K562 (cell line): Measurements from ENCODE around the gene MVK. TPM values are rescaled to one million over a fixed set of nuclear protein-coding genes. Genes with fewer than 3 reads are reported as not detected.
A peak's percentile ranks its signal among the peaks of the same experiment; 100 is the strongest.

Source experiments
- ATAC-seq: fragments of 200-7000 bp; cut with Tn5 transposase; 3 replicates; pipeline ENCODE4 v1.9.1; 2020; ENCODE audit warnings: moderate library complexity
- BruUV-seq: library from RNA; stranded (reverse); fragments of 400-500 nt; replicated peaks from 2 replicates; lab custom pipeline; 2021; lab: Mats Ljungman, UMichigan
- CTCF ChIA-PET: fragments of 300-600 bp; formaldehyde crosslinking; extraction: SDS; loops from one replicate; lab custom pipeline; 2021; ENCODE audit warnings: low intra/inter-chr PET ratio; lab: Yijun Ruan, JAX
- POLR2A ChIA-PET: fragments of 300-600, 350-650 bp; sonication (Branson Sonifier 250); formaldehyde crosslinking; extraction: SDS; loops from one replicate; lab custom pipeline; 2021; ENCODE audit warnings: antibody characterized with exemption, inconsistent platforms; lab: Yijun Ruan, JAX
- DNase-seq, 4 experiments: peaks; one replicate each; pipeline versions ENCODE4 v3.0.0 to v3.0.0-alpha.2; 2011 to 2018; ENCODE audit warnings: low spot score in 3 of 4, mixed read lengths in 3 of 4; ENCODE audit errors: extremely low read depth in 1 of 4
- FAIRE-seq: peaks from 2 replicates; lab custom pipeline; 2011; peaks lifted over from hg19 to GRCh38; lab: Jason Lieb, UNC
- H2AFZ ChIP-seq: 2 replicates; pipeline ENCODE4 v1.6.0; 2011; ENCODE audit warnings: low read depth, low read length, control low read depth, inconsistent platforms
- H3K27ac ChIP-seq: fragments of 200-600 bp; 3 replicates; pipeline ENCODE4 v1.8.0; 2011; ENCODE audit warnings: low read depth, mild to moderate bottlenecking, control low read depth, inconsistent platforms, low read length, moderate library complexity, mixed read lengths; ENCODE audit errors: extremely low read depth
- H3K27me3 ChIP-seq, 2 experiments: fragments of 300-600 bp in 1 of 2; 2 replicates in 1 of 2; 3 replicates in 1 of 2; pipeline versions ENCODE4 v1.6.0 to v1.8.0; 2011; ENCODE audit warnings: inconsistent platforms in 2 of 2, low read length in 2 of 2, mild to moderate bottlenecking in 1 of 2, mixed read lengths in 1 of 2, moderate library complexity in 1 of 2; ENCODE audit not compliant: control insufficient read depth in 2 of 2, insufficient read depth in 2 of 2
- H3K36me3 ChIP-seq: fragments of 300-600 bp; 3 replicates; pipeline ENCODE4 v1.8.0; 2011; ENCODE audit warnings: mild to moderate bottlenecking, low read length, inconsistent platforms; ENCODE audit not compliant: control insufficient read depth, insufficient read depth
- H3K4me1 ChIP-seq, 2 experiments: fragments of 200-600 bp in 1 of 2; replicated peaks in 1 of 2; 2 replicates in 1 of 2; 3 replicates in 1 of 2; pipeline versions ENCODE4 v1.5.1 to v1.8.0; 2011; ENCODE audit warnings: inconsistent platforms in 2 of 2, low read length in 2 of 2, mild to moderate bottlenecking in 1 of 2, mixed read lengths in 1 of 2, moderate library complexity in 1 of 2; ENCODE audit not compliant: control insufficient read depth in 2 of 2, insufficient read depth in 2 of 2
- H3K4me2 ChIP-seq: 2 replicates; pipeline ENCODE4 v1.6.1; 2011; ENCODE audit warnings: low read length, control low read depth, inconsistent platforms, mixed read lengths; ENCODE audit not compliant: insufficient read depth
- H3K4me3 ChIP-seq: fragments of 200-600 bp; sonication (generic), shearing (Covaris generic); 2 replicates; pipeline ENCODE4 v1.5.1; 2016; ENCODE audit warnings: control low read depth, inconsistent platforms
- H3K79me2 ChIP-seq: fragments of 200-600 bp; 3 replicates; pipeline ENCODE4 v1.8.0; 2011; ENCODE audit warnings: low read length, inconsistent platforms; ENCODE audit not compliant: control insufficient read depth, insufficient read depth
- H3K9ac ChIP-seq, 2 experiments: 2 replicates each; pipeline versions ENCODE4 v1.6.0 to v1.6.1; 2011; ENCODE audit warnings: low read depth in 2 of 2, low read length in 2 of 2, control low read depth in 1 of 2, inconsistent platforms in 1 of 2, mild to moderate bottlenecking in 1 of 2, mixed read lengths in 1 of 2; ENCODE audit not compliant: insufficient read depth in 1 of 2
- H3K9me1 ChIP-seq: one replicate; pipeline ENCODE4 v1.6.0; 2011; ENCODE audit warnings: inconsistent platforms, mild to moderate bottlenecking, low read length, moderate library complexity; ENCODE audit not compliant: control insufficient read depth, insufficient read depth
- H3K9me3 ChIP-seq: replicated peaks from 2 replicates; pipeline ENCODE4 v1.5.1; 2011; ENCODE audit warnings: low read depth, low read length, inconsistent platforms; ENCODE audit not compliant: control insufficient read depth, insufficient read depth
- H4K20me1 ChIP-seq: replicated peaks from 2 replicates; pipeline ENCODE4 v1.6.1; 2011; ENCODE audit warnings: low read length, inconsistent platforms, mixed read lengths; ENCODE audit not compliant: control insufficient read depth, insufficient read depth
- BCL6 ChIP-seq: fragments of 250-450 bp; sonication (Bioruptor Pico); IDR thresholded peaks from 2 replicates; pipeline ENCODE4 v1.4.0; 2020
- ETV5 ChIP-seq: sonication (generic); formaldehyde crosslinking; IDR thresholded peaks from 2 replicates; pipeline ENCODE4 v1.4.0; 2020; ENCODE audit warnings: low read depth, mild to moderate bottlenecking, missing genetic modification reagents
- HOXB6 ChIP-seq: fragments of 250-450 bp; sonication (Bioruptor Pico); IDR thresholded peaks from 2 replicates; pipeline ENCODE4 v1.5.1; 2022; ENCODE audit warnings: mild to moderate bottlenecking, borderline replicate concordance
- POLR2G ChIP-seq: fragments of 200-400 bp; formaldehyde crosslinking; IDR thresholded peaks from 2 replicates; pipeline ENCODE4 v1.6.1; 2017; ENCODE audit warnings: low read depth, mild to moderate bottlenecking, antibody characterized with exemption, low read length, moderate library complexity
- SUPT5H ChIP-seq: fragments of 450-650 bp; IDR thresholded peaks from 2 replicates; pipeline ENCODE4 v1.6.1; 2016
- XRCC5 ChIP-seq: fragments of 200-400 bp; formaldehyde crosslinking; IDR thresholded peaks from 2 replicates; pipeline ENCODE4 v1.6.1; 2017; ENCODE audit warnings: low read depth, mild to moderate bottlenecking, low read length
- ZNF324 ChIP-seq: fragments of 250-450 bp; sonication (Bioruptor Pico); IDR thresholded peaks from 2 replicates; pipeline ENCODE4 v1.4.0; 2020; ENCODE audit warnings: mild to moderate bottlenecking
- whole genome bisulfite sequencing: fragments of 100-300 bp; shearing (Covaris generic); methylation state at CpG from one replicate; pipeline ENCODE4 v1.1.6; 2016; ENCODE audit warnings: low coverage, mixed read lengths; ENCODE audit not compliant: insufficient coverage; ENCODE audit errors: missing lambda C conversion rate; 5-methylcytosine and 5-hydroxymethylcytosine counted together
- in situ Hi-C: fragments of 300-500 bp; cut with MboI; formaldehyde crosslinking; loops from 4 replicates; pipeline ENCODE4 v1.15.0; 2018; ENCODE audit warnings: inconsistent platforms, mixed read lengths
- intact Hi-C: fragments of 100-400 bp; cut with micrococcal nuclease; formaldehyde crosslinking; loops from 2 replicates; pipeline ENCODE4 v1.14.2; 2022
- polyA plus RNA-seq, 8 experiments: library from polyadenylated mRNA; depleted of rRNA in 4 of 8; stranded (reverse) in 5 of 8; unstranded in 3 of 8; fragments of >200 nt; fragmentation: Nextera tagmentation in 2 of 8; fragmentation: Illumina TruSeq in 1 of 8; extraction: Ambion mirVana in 2 of 8; extraction: Trizol in 1 of 8; gene quantifications; 2 replicates each; pipeline versions ENCODE4 v1.2.1 to v1.2.3, GENCODE V29; 2011 to 2014; ENCODE audit warnings: inconsistent platforms in 1 of 8, missing spikeins in 1 of 8
- total RNA-seq, 7 experiments: library from RNA; depleted of rRNA in 6 of 7; stranded (reverse); fragments of >200 nt in 6 of 7; fragmentation: Illumina TruSeq in 2 of 7; extraction: Trizol in 2 of 7; gene quantifications; 2 replicates each; pipeline versions ENCODE4 v1.2.1 to v1.2.3, GENCODE V29; 2011 to 2021; ENCODE audit warnings: low replicate concordance in 1 of 7

The MVK gene
- total and polyA plus RNA-seq, 9 of the 15 experiments (the other 6 are each of a cell fraction or from before 2014, with no cell fraction given): 0.41 to 33.6 (median 18.8) TPM

GRCh38 chr12:109589240-109589590 lies 15.6 kb downstream of the MVK start:
- H3K79me2 ChIP-seq: no peaks in the 10 kb centered on the region
- no peak for DNase-seq

DNA sequence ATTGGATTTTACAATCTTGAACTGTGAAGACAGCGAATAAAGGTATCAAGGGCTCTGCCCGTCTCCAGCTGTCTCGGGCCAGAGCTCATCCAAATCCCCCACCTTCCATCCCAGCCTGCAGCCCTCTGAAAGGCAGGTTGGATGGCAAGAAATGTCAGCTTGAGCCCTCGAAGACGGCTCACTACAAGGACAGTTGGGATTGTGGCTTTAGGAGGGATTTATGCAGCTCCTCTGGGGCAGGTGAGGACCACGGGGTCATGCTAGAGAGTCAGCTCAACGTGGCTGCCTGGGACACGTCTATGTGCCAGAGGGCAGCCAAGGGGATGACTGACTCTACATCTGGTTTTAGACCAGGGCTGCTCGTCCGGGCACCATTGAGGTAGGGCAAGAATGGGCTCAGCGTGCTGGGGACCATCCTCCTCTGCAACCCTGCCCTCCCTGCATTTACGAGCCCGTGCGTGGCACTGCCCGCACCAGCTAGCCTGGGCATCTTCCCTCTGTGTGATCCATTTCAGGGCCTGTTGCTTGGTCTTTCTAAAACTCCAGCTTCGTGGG lies 16.2 kb downstream of the MVK start:
- CTCF ChIA-PET: no interaction called here
- Histone ChIP-seq H3K27me3 (no peaks in the 10 kb centered on the region), H3K4me3 (no peak overlapping the region), H3K9me1 (no peaks in the 10 kb centered on the region), H3K4me2 (no peak overlapping the region), H3K4me1 (no peaks in the 10 kb centered on the region), H3K9ac (peak overlapping the region in 1 of 2 experiments; percentile 13; a peak in 1 of 4 replicates), H4K20me1 (no peaks in the 10 kb centered on the region), H3K79me2 (no peaks in the 10 kb centered on the region), H3K9me3 (no peaks in the 10 kb centered on the region), H3K27ac (no peak overlapping the region), H3K36me3 (peaks cover 71% of the 10 kb centered on the region; the same call in 2 of the 3 replicates), H2AFZ (no peak overlapping the region)
- TF ChIP-seq BCL6 (CRISPR knock-in tag): no peak
- peak; percentile 13; the same call in 1 of the 2 replicates for TF ChIP-seq SUPT5H
- peak; percentile 60 for TF ChIP-seq POLR2G
- TF ChIP-seq HOXB6 (CRISPR knock-in tag): no peak
- TF ChIP-seq XRCC5: no peak
- TF ChIP-seq ETV5 (CRISPR knock-in tag): no peak
- intact Hi-C loops (loop anchor here (10.0 kb wide), 2 partner anchors 75 to 125 kb away; partner anchors contain the start of gene FAM222A), in situ Hi-C loops (loop anchor here (5.0 kb wide), 1 partner anchor 188 kb away; no protein-coding TSS in a partner anchor)
- WGBS: 88% methylated on average over 13 of the region's 16 CpGs
- ATAC-seq (no peak), DNase-seq (no peak), FAIRE-seq (no peak)
- BruUV-seq: no TSS peak
- POLR2A ChIA-PET: interaction anchor here (0.7 to 1.7 kb wide), 3 partner anchors 9 to 68 kb away, joined by 3 to 5 read pairs (median 3); no protein-coding TSS in a partner anchor

More at GRCh38 chr12:109589240-109589590, 15.6 kb downstream of the MVK start:
- H3K27me3 ChIP-seq: no peaks in the 10 kb centered on the region
- no peaks in the 10 kb centered on the region for H3K9me3 ChIP-seq
- H3K4me3 ChIP-seq: no peak overlapping the region
- intact Hi-C loops: no loop called here
- H3K4me1 ChIP-seq: no peaks in the 10 kb centered on the region
- no peak overlapping the region; a peak in 1 of 4 replicates for H3K9ac ChIP-seq
- H2AFZ ChIP-seq: no peak overlapping the region
- no peak overlapping the region for H3K4me2 ChIP-seq
- H3K36me3 ChIP-seq: peaks cover 70% of the 10 kb centered on the region; the same call in 2 of the 3 replicates
- no peak overlapping the region for H3K27ac ChIP-seq
- TF ChIP-seq ZNF324 (CRISPR knock-in tag) (no peak), POLR2G (0 out of 2 replicates have a peak, but pooled peaks have one; percentile 23)
- CTCF ChIA-PET: no interaction called here
- ATAC-seq: no peak
- FAIRE-seq: no peak
- 88% methylated on average over 7 of the region's 7 CpGs for WGBS
- no peaks in the 10 kb centered on the region for H3K9me1 ChIP-seq
- POLR2A ChIA-PET: interaction anchor here (0.7 to 1.7 kb wide), 3 partner anchors 10 to 68 kb away, joined by 3 to 5 read pairs (median 3); no protein-coding TSS in a partner anchor
- H4K20me1 ChIP-seq: no peaks in the 10 kb centered on the region; the same call in 1 of the 2 replicates
- BruUV-seq: no TSS peak
- in situ Hi-C loops: no loop called here
